ENCODE measurements around the gene GLIPR2.
"Not testable (repeated sequence)": the region's sequence is repeated elsewhere in the genome, so short reads cannot be mapped to it uniquely, and the experiment has no call there.

GLIPR2 gene, protein sequence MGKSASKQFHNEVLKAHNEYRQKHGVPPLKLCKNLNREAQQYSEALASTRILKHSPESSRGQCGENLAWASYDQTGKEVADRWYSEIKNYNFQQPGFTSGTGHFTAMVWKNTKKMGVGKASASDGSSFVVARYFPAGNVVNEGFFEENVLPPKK

DNA sequence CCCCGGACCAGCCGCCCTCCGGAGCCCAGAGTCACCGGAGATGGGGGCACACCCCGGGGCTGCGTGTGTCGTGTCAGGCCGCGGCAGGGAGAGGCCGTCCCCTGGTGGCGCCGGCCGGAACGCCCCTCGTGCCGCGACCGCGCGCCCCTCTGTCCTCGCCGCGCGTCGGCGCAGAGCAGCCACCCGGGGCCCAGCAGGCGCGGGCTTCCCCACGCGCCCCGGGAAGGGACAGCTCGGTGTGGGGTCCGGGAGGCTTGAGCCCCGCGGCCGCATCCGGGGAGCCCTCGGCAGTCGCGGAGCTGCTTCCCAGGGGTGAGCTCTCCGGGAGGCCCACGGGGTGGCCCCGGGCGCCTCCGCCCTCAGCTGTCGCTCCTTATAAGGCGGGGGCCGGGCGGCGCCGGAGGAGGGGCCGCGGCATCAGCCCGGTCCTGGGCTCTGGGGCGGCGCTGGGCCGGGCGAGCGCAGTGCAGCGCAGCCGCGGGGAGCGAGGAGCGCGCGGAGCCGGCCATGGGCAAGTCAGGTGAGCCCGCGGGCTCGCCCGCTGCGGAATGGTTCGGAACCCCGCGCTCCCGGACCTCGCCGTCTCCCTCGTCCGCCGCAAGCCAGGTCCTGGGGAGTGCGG is at the start of gene GLIPR2:
Gene GLIPR2 (plus strand): TSS at position 462 of the 622 bp plus-strand sequence. CDS start 46 bp downstream, at position 508.
- DNase-seq = peak in 1 of 2 experiments; percentile 79

GRCh38 chr9:36087054-36087453 is 49.5 kb upstream of the GLIPR2 start:
- not testable (repeated sequence) for DNase-seq

DNA sequence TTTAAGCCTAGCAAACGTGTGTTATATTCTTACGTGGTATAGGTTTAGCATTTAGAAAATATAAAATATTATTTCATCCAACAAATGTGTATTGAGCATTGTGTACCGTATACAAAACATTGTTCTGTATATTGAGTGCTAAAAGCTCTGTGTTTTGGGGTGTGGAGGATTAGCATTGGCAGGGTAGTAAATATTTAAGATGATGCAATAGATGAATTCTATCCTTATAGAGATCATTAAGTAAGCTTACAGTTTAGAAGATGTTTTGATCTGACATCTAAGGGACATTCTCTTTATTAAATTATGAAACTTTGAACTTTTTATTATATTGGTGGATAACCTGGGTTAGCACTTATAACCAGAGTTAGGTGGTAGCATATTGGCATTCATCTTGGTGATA is 48.5 kb upstream of the GLIPR2 start:
- no peak for DNase-seq

DNA sequence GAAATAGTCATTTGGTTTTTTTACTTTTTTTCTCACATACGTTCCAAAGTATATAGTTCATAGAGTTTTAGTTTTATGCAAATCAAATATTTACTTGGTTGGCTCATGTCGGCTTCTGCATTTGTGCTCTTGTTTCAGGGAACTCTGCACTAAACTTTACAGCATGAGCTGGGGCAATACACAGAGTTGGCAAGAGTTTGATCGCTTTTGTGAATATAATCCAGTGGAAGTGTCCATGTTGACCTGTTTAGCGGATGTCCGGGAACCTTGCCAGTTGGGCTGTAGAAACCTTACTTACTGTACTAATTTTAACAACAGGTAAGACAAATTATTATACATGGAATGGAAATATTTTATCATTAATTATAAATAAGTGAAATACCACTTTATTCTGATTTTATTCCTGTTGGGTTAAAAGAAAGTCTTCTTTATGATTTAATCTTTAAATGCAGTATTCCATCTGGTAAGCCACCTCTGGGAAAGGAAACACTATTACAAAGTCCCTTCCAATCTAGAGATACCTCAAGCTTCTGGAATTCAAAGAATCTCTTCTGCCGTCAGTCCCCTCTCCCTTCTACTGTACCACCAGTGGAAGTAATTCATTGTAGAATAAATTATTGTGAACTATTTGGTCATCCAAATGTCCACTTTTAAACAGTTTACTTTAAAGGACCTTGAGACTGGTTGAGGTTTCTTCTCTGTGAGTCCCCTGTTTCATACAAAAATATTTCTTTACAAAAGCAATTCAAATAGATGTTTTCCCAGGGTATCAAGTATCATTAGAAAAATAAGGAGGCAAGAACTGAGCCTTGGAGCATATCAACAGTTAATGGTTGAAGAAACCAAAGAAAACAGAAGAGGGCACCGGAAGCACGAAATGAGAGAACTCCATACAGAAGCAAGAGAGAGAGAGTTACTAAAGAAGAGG is 45.2 kb upstream of the GLIPR2 start:
- DNase-seq = peak in 1 of 2 experiments; percentile 22

- DNase-seq = no peak
These were observed 44.5 kb upstream of the GLIPR2 start for GRCh38 chr9:36092014-36092413.

GRCh38 chr9:36092509-36093215 is 43.9 kb upstream of the GLIPR2 start:
- no peak for DNase-seq

- no peak for DNase-seq
These were observed 43.1 kb upstream of the GLIPR2 start for GRCh38 chr9:36093384-36093783.

DNA sequence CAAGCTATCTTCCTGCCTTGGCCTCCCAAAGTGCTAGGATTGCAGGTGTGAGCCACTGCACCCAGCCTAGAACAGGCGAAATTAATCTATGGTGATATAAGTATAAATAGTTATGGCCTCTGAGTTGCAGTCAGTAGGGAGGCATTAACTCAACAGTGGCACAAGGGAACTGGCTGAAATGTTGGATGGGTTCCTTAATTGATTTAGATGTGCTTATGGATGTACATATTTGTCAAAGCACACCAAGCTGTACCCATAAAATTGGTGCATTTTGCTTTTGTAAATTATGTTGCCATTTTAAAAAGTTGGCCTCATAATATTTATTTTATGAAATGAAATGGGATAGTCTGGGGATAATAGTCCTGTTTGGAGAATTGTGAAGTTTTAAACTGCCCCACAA is 36.8 kb upstream of the GLIPR2 start:
- DNase-seq = no peak

DNA sequence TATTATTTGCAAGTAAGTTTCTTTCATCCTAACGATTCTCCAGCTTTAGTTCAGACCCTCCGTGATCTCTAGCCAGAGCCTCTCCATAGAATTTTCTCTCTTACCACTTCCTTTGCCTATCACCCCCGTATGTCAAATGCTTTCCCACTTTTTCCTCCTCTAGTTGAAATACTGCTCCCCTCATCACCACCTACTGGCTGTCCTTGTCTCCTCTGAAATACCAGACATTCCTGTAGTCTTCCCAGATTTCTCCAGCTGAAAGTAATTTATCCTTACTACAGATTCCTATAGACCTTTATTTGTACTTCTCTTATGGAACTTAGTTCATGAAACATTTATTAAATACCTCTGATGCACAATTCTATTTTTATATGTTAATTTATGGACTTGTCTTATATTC is 36.0 kb upstream of the GLIPR2 start:
- DNase-seq = no peak

DNA sequence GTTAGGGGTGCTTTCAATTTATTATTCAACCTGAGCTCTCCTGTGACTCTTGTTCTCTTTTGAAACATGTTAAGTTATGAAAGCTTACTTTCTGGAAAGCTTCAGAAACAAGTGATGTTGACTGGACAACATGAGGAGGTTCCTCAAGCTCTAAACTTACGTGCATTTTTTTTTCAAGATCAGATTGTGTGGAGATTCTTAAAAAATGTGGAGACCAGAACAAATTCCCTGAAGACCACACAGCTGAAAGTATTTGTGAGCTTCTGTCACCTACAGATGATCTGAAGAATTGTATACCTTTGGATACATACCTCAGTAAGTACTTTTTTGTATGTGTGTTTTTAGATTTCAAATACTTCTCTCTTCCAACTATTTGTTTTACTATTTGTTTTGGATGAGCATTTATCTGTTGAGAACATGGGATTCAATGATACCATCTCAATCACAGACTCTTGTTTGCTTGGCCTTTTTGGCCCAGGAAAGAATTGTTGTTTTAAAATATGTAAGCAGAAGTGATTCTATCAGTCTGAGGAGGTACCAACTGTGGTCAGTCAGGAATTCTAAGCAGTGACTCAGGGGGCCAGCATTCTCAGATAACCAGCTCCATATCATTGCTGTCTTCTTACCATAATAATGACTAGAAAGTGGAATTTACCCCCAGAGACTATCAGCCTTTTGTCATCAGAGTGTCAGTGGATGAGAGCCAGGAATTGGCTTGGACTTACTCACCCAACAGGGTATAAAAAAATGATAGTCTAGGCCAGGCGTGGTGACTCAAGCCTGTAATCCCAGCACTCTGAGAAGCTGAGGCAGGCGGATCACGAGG is 34.4 kb upstream of the GLIPR2 start:
- DNase-seq = no peak

- peak; percentile 49 to 85 for DNase-seq
These were observed 33.6 kb upstream of the GLIPR2 start for GRCh38 chr9:36102742-36103495.

DNA sequence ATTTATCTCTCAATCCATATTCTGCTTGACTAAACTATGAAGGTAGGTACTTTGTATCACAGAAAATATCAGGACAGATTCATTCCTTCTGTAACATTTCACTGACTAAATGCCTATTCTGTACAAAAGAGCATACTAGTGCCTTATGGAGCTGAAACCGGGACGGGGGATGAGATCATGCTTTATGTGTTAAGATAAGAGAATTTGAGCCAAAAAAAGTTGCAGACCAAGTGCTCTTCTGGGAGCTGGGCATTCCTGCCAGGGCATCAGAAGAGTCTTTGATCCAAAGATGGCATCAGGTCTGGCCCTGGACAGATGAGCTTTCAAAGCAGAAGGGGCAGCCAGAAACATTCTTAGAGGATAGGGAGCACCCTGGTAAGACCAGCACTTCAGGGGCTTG is 27.5 kb upstream of the GLIPR2 start:
- DNase-seq = no peak

DNA sequence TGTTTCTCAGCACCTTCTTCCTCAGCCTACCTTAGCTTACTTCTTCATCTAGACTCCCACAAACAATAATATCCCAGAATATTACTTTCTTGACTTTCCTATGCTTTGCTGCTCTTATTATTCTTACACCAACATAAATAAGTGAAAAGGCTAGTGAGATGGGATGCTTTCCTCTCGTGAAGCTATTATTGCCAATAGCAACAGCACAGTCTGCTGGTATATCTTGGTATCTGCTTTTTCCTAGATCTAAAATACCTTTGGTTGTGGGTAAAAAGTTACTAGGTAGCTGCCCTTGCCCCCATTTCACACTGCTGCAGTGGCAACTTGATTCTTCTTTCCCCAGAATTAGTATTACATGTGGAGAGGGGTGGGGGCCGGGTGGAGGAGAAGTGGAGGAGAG is 26.1 kb upstream of the GLIPR2 start:
- DNase-seq = no peak

DNA sequence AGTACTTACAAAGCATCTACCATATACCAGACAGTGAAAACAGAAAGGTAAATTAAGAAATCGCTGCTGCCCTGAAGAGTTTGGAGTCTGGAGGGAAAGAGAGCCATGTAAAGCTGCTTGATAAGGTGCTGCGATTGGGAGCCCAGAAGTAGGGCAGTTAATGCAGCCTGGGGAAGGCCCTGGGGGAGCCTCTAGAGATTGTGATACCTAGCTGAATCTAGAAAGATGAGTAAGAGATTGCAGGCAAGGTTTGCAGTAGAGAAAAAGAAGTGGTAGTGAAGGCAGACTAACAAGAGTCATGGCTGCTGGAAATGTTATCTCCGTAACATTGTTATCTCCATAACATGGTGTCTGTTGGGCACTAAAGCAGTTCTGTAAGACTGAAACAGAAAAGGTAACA is 24.0 kb upstream of the GLIPR2 start:
- DNase-seq = no peak

- DNase-seq = no peak
These were observed 22.5 kb upstream of the GLIPR2 start for GRCh38 chr9:36113999-36114398.

GRCh38 chr9:36116593-36116992 is 19.9 kb upstream of the GLIPR2 start:
- DNase-seq = no peak

DNA sequence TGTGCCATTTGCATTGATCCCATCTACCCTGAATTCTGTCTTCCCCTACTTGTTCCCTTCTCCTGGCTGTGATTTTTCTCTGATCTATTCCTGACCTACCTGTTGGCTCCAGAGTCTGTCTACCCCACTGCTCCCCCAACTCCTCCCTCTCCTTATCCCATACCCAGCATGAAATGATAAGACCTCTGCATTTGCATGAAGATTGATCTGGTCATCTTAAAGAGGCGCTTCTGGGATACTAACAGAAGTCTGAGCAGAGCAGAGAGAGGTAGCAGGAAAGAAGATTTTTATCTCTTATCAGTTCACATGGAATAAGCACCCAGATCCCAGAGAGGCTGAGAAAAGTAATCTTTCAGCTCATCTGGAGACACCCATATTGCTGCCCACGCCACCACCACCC is 18.3 kb upstream of the GLIPR2 start:
- no peak for DNase-seq

DNA sequence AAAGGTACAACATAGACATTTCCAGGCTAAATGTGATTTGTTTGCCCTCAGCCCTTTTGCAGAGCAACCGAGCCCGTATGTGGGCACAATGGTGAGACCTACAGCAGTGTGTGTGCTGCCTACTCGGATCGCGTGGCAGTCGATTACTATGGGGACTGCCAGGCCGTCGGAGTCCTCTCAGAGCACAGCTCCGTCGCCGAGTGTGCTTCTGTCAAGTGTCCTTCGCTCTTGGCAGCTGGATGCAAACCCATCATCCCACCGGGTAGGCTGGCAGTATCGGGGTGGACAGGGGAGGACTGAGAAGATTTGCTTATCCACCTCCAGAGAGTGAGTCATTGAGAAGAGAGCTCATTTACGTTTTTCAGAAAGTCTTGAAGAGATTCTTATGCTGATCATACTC is 17.8 kb upstream of the GLIPR2 start:
- no peak for DNase-seq

DNA sequence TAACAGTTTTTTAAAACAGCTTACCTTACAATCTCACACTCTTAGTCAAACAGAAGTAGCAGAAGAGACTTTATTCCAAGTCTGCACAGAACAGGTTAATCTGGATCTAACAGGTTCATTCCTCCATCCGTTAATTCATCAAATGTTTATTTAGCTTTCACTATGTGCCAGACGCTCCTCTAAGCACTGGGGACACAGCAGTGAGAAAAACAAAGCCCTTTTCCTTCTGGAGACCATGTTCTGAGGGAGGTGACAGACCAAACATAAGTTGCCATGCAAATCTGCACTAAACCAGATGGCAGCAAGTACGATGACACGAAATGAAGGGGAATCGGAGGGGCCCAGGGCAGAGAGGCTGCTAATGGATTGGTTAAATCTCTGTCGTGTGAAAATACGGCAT is 17.1 kb upstream of the GLIPR2 start:
- DNase-seq = no peak

GRCh38 chr9:36120705-36121104 is 15.8 kb upstream of the GLIPR2 start:
- no peak for DNase-seq

DNA sequence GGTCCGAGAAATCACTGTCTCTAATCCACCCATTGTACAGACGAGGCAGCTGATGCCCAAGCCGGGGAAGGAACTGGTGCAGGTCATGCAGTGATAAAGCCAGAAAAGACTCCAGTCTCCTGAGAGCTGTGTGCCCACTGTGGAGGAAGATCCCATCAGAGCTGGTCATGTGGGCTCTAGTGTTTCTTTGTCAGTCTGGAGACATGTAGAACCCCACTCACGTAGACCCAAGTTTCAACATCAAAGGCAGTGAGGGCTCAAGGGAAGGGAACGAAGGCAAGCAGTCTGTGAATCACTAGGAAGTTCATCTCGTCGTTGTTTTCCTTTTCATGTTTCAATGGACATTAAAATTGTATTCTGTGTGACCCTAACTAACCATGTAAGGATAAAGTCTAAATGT is 14.6 kb upstream of the GLIPR2 start:
- DNase-seq = no peak

DNA sequence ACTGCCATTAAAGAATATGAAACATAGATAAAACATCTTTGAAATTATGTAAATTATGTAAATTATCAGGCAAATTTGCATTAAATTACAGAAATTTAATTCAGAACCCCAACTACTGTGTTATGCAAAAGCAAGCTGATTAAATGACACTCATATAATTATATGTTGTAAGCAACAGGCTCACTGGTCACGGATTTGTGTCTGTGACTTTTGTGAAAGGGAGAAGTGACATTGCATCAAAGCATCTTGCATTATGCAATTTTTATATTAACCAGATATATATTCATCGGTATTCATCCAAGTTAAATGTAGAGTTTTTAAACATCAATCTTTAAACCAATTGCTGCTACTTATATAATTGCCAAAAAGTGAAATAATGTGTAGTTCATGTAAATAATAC is 13.0 kb upstream of the GLIPR2 start:
- no peak for DNase-seq

Data from NCI-H526 (cell line).